H1 (cell line): ENCODE measurements around the gene CD84. TPM values are rescaled to one million over a fixed set of nuclear protein-coding genes. Genes with fewer than 3 reads are reported as not detected.

ENCODE experiments used
- EGR1 ChIP-seq: IDR thresholded peaks from 2 replicates; pipeline ENCODE4 v1.6.1; 2011; ENCODE audit warnings: low read depth, low read length, borderline replicate concordance
- POU5F1 ChIP-seq: IDR thresholded peaks from 2 replicates; pipeline ENCODE4 v1.6.1; 2011; ENCODE audit warnings: low read depth, mild to moderate bottlenecking, low read length, moderate library complexity
- RNF2 ChIP-seq: fragments of 200-900, 300-1000 bp; sonication (generic); IDR thresholded peaks from 2 replicates; pipeline ENCODE4 v1.7.1; 2016; ENCODE audit warnings: borderline replicate concordance, low read depth, mild to moderate bottlenecking, antibody characterized with exemption, low read length; ENCODE audit not compliant: poor library complexity, severe bottlenecking; ENCODE audit errors: missing control alignments
- SRF ChIP-seq: IDR thresholded peaks from 2 replicates; pipeline ENCODE4 v1.6.1; 2011; ENCODE audit warnings: mild to moderate bottlenecking, low read depth, low read length, moderate library complexity
- polyA plus RNA-seq, 7 experiments: library from polyadenylated mRNA; depleted of rRNA in 3 of 7; stranded (reverse) in 5 of 7; unstranded in 2 of 7; fragments of >200 nt in 5 of 7; fragments of 200-250 nt in 2 of 7; gene quantifications; 1 replicate in 5 of 7; 2 replicates in 1 of 7; 4 replicates in 1 of 7; pipeline versions ENCODE4 v1.2.1 to v1.2.3, GENCODE V29; 2011 to 2013; ENCODE audit warnings: missing spikeins in 2 of 7, mixed read lengths in 2 of 7
- total RNA-seq: library from RNA; stranded (reverse); fragmentation: NEBNext Ultra II Directional; extraction: Animal tissue kit (Norgen Biotek cat#: 25700); gene quantifications from 2 replicates; pipeline ENCODE4 v1.2.1, GENCODE V29; 2021

The CD84 gene
- total and polyA plus RNA-seq, 2 of the 8 experiments (the other 6 are each of a cell fraction or from before 2014, with no cell fraction given): not detected

- TF ChIP-seq SRF (no peak), POU5F1 (no peak), RNF2 (no peak), EGR1 (no peak)
Observed at GRCh38 chr1:160567341-160567740, 12.0 kb downstream of the CD84 start (continued).
